WTC11 (cell line): ENCODE data around the gene SDK2. TPM values are rescaled to one million over a fixed set of nuclear protein-coding genes. Genes with fewer than 3 reads are reported as not detected.

Experiments used
- ATAC-seq: fragments of 200-7000 bp; cut with Tn5 transposase; 2 replicates; pipeline ENCODE4 v1.10.0; 2021; ENCODE audit warnings: mild to moderate bottlenecking, moderate library complexity
- CTCF ChIA-PET: fragments of 300-600 bp; sonication (Branson Sonifier 250); formaldehyde crosslinking; loops from one replicate; lab custom pipeline; 2021; ENCODE audit warnings: antibody characterized with exemption; lab: Charles Lee
- POLR2A ChIA-PET: fragments of 350-600 bp; sonication (Branson Sonifier 250); formaldehyde crosslinking; loops from one replicate; lab custom pipeline; 2021; ENCODE audit warnings: antibody characterized with exemption; lab: Charles Lee
- DNase-seq: peaks from one replicate; pipeline ENCODE4 v3.0.0; 2021; ENCODE audit warnings: low spot score
- H3K27ac Mint-ChIP-seq: 2 replicates; pipeline ENCODE4 v1.8.0; 2021; ENCODE audit warnings: mixed read lengths
- H3K27me3 Mint-ChIP-seq: 2 replicates; pipeline ENCODE4 v1.8.0; 2021; ENCODE audit warnings: low read depth, mild to moderate bottlenecking, moderate library complexity, mixed read lengths
- H3K36me3 Mint-ChIP-seq: 2 replicates; pipeline ENCODE4 v1.8.0; 2021; ENCODE audit warnings: mixed read lengths
- H3K4me1 Mint-ChIP-seq: 2 replicates; pipeline ENCODE4 v1.8.0; 2022; ENCODE audit warnings: mixed read lengths
- H3K4me3 Mint-ChIP-seq: 2 replicates; pipeline ENCODE4 v1.8.0; 2021; ENCODE audit warnings: mild to moderate bottlenecking, moderate library complexity, mixed read lengths
- H3K9me3 Mint-ChIP-seq: 2 replicates; pipeline ENCODE4 v1.8.0; 2021; ENCODE audit warnings: mixed read lengths
- FOXJ3 ChIP-seq: sonication (generic); formaldehyde crosslinking; IDR thresholded peaks from 2 replicates; pipeline ENCODE4 v1.9.0; 2021; ENCODE audit warnings: missing genetic modification reagents, mild to moderate bottlenecking, borderline replicate concordance
- FOXK1 ChIP-seq: sonication (generic); formaldehyde crosslinking; IDR thresholded peaks from 2 replicates; pipeline ENCODE4 v1.8.0; 2022; ENCODE audit warnings: mild to moderate bottlenecking, moderate library complexity, missing genetic modification reagents
- GRHL2 ChIP-seq: fragments of 250-450 bp; sonication (Bioruptor Pico); IDR thresholded peaks from 2 replicates; pipeline ENCODE4 v1.8.0; 2022; ENCODE audit warnings: mild to moderate bottlenecking, moderate library complexity; ENCODE audit not compliant: insufficient replicate concordance, severe bottlenecking
- JAZF1 ChIP-seq: fragments of 250-450 bp; sonication (Bioruptor Pico); IDR thresholded peaks from 2 replicates; pipeline ENCODE4 v1.9.0; 2021; ENCODE audit warnings: moderate library complexity, mild to moderate bottlenecking, inconsistent platforms
- MYBL2 ChIP-seq: sonication (generic); formaldehyde crosslinking; IDR thresholded peaks from 2 replicates; pipeline ENCODE4 v1.8.1; 2023; ENCODE audit warnings: mild to moderate bottlenecking, moderate library complexity, missing genetic modification reagents
- NFATC4 ChIP-seq: fragments of 250-450 bp; sonication (Bioruptor Pico); IDR thresholded peaks from 2 replicates; pipeline ENCODE4 v1.9.0; 2021; ENCODE audit warnings: mild to moderate bottlenecking
- NR2C2 ChIP-seq: sonication (generic); formaldehyde crosslinking; IDR thresholded peaks from 2 replicates; pipeline ENCODE4 v1.8.0; 2022; ENCODE audit warnings: mild to moderate bottlenecking, missing genetic modification reagents
- OVOL2 ChIP-seq: fragments of 250-450 bp; sonication (Bioruptor Pico); IDR thresholded peaks from 2 replicates; pipeline ENCODE4 v1.9.0; 2021; ENCODE audit warnings: mild to moderate bottlenecking, borderline replicate concordance
- PRRX2 ChIP-seq: fragments of 250-450 bp; sonication (Bioruptor Pico); IDR thresholded peaks from 2 replicates; pipeline ENCODE4 v1.8.0; 2021; ENCODE audit warnings: mild to moderate bottlenecking
- RORB ChIP-seq: fragments of 250-450 bp; sonication (Bioruptor Pico); IDR thresholded peaks from 2 replicates; pipeline ENCODE4 v1.9.0; 2021; ENCODE audit warnings: mild to moderate bottlenecking
- TP53 ChIP-seq: sonication (generic); formaldehyde crosslinking; IDR thresholded peaks from 2 replicates; pipeline ENCODE4 v1.8.1; 2023; ENCODE audit warnings: mild to moderate bottlenecking, missing genetic modification reagents
- ZBTB21 ChIP-seq: sonication (generic); formaldehyde crosslinking; IDR thresholded peaks from 2 replicates; pipeline ENCODE4 v1.8.1; 2023; ENCODE audit warnings: mild to moderate bottlenecking, missing genetic modification reagents, borderline replicate concordance
- ZNF121 ChIP-seq: sonication (generic); formaldehyde crosslinking; IDR thresholded peaks from 2 replicates; pipeline ENCODE4 v1.8.0; 2023; ENCODE audit warnings: missing genetic modification reagents
- ZNF219 ChIP-seq: sonication (generic); formaldehyde crosslinking; IDR thresholded peaks from 2 replicates; pipeline ENCODE4 v1.8.0; 2023; ENCODE audit warnings: missing genetic modification reagents, mild to moderate bottlenecking, borderline replicate concordance
- ZNF263 ChIP-seq: sonication (generic); formaldehyde crosslinking; IDR thresholded peaks from 2 replicates; pipeline ENCODE4 v1.8.1; 2022; ENCODE audit warnings: low read depth, mild to moderate bottlenecking, moderate library complexity, missing genetic modification reagents
- total RNA-seq: library from RNA; stranded (reverse); gene quantifications from 3 replicates; pipeline ENCODE4 v1.2.3, GENCODE V29; 2021
- TF ChIP-seq, protein P1 (sequence below): sonication (generic); formaldehyde crosslinking; IDR thresholded peaks from 2 replicates; pipeline ENCODE4 v1.8.1; 2023; ENCODE audit warnings: mild to moderate bottlenecking, missing genetic modification reagents, borderline replicate concordance
- TF ChIP-seq, protein P2 (sequence below): sonication (generic); formaldehyde crosslinking; conservative IDR thresholded peaks from 2 replicates; pipeline ENCODE4 v1.8.1; 2022; ENCODE audit warnings: mild to moderate bottlenecking, missing genetic modification reagents
- TF ChIP-seq, protein P3 (sequence below): sonication (generic); formaldehyde crosslinking; IDR thresholded peaks from 2 replicates; pipeline ENCODE4 v1.8.0; 2023; ENCODE audit warnings: mild to moderate bottlenecking, missing genetic modification reagents
- TF ChIP-seq, protein P4 (sequence below): sonication (generic); formaldehyde crosslinking; IDR thresholded peaks from 2 replicates; pipeline ENCODE4 v1.8.0; 2022; ENCODE audit warnings: missing genetic modification reagents
- TF ChIP-seq, protein P5 (sequence below): sonication (generic); formaldehyde crosslinking; IDR thresholded peaks from 2 replicates; pipeline ENCODE4 v1.8.0; 2023; ENCODE audit warnings: missing genetic modification reagents
- TF ChIP-seq, protein P6 (sequence below): sonication (generic); formaldehyde crosslinking; IDR thresholded peaks from 2 replicates; pipeline ENCODE4 v1.8.0; 2022; ENCODE audit warnings: mild to moderate bottlenecking, missing genetic modification reagents
- TF ChIP-seq, protein P7 (sequence below): sonication (generic); formaldehyde crosslinking; IDR thresholded peaks from 2 replicates; pipeline ENCODE4 v1.8.0; 2022; ENCODE audit warnings: mild to moderate bottlenecking, missing genetic modification reagents
- TF ChIP-seq, protein P8 (sequence below): fragments of 250-450 bp; sonication (Bioruptor Pico); IDR thresholded peaks from 2 replicates; pipeline ENCODE4 v1.9.0; 2021; ENCODE audit warnings: moderate library complexity, mild to moderate bottlenecking, inconsistent platforms, borderline replicate concordance

SDK2 gene
- total RNA-seq, 1 experiment from 2014 or later, result 14.8 TPM

DNA sequence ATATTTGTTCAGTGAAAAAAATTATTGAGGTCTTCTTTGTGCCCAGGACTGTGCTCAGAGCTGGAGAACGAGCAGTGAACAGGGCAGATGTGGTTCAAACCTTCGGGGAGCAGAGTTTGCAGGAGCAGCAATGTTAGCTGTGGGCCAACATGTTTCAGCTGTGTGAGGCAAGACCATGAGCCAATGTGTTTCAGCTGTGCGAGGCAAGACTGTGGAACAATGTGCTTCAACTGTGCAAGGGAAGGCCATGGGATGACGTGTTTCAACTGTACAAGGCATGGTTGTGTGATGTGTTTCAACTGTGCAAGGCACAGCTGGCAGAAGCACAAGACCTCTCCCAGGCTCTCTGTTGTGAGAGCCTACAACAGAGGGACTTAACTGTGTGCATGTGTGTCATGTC lies 35.2 kb upstream of the SDK2 start (continued):
- TF ChIP-seq, protein P1, sequence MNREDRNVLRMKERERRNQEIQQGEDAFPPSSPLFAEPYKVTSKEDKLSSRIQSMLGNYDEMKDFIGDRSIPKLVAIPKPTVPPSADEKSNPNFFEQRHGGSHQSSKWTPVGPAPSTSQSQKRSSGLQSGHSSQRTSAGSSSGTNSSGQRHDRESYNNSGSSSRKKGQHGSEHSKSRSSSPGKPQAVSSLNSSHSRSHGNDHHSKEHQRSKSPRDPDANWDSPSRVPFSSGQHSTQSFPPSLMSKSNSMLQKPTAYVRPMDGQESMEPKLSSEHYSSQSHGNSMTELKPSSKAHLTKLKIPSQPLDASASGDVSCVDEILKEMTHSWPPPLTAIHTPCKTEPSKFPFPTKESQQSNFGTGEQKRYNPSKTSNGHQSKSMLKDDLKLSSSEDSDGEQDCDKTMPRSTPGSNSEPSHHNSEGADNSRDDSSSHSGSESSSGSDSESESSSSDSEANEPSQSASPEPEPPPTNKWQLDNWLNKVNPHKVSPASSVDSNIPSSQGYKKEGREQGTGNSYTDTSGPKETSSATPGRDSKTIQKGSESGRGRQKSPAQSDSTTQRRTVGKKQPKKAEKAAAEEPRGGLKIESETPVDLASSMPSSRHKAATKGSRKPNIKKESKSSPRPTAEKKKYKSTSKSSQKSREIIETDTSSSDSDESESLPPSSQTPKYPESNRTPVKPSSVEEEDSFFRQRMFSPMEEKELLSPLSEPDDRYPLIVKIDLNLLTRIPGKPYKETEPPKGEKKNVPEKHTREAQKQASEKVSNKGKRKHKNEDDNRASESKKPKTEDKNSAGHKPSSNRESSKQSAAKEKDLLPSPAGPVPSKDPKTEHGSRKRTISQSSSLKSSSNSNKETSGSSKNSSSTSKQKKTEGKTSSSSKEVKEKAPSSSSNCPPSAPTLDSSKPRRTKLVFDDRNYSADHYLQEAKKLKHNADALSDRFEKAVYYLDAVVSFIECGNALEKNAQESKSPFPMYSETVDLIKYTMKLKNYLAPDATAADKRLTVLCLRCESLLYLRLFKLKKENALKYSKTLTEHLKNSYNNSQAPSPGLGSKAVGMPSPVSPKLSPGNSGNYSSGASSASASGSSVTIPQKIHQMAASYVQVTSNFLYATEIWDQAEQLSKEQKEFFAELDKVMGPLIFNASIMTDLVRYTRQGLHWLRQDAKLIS (CRISPR knock-in tag), result no peak
- TF ChIP-seq TP53 (CRISPR knock-in tag) (no peak), JAZF1 (CRISPR knock-in tag) (no peak), GRHL2 (CRISPR knock-in tag) (no peak), ZNF121 (CRISPR knock-in tag) (no peak), NFATC4 (CRISPR knock-in tag) (no peak)
- TF ChIP-seq, protein P2, sequence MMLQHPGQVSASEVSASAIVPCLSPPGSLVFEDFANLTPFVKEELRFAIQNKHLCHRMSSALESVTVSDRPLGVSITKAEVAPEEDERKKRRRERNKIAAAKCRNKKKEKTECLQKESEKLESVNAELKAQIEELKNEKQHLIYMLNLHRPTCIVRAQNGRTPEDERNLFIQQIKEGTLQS (CRISPR knock-in tag), result no peak
- TF ChIP-seq, all 79 proteins: peak for 0

DNA sequence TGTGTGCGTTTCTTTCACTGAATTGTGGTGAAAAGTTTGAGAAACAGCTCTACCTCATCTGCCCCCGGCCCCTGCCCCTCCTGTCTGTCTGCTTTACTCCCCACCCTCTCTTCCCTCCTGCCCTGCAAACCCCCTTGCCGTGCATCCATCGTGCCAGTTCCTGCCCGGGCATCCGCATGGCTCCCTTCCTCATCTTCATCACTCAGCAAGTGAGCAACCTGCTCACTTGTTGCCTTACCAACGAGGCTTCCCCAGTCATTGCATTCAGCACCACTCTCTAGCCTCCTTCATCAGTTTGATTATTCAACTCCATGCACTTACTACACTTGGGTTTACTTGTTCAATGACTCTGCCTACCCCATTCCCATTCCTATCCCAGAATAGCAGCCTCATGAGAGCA lies 34.8 kb upstream of the SDK2 start:
- ATAC-seq, result no peak
- CTCF ChIA-PET, result no interaction called here

More for the DNA sequence above, 34.8 kb upstream of the SDK2 start:
- H3K4me1 Mint-ChIP-seq, result peaks cover 12% of the 10 kb centered on the region
- no peak overlapping the region for H3K4me3 Mint-ChIP-seq
- peaks cover 16% of the 10 kb centered on the region for H3K36me3 Mint-ChIP-seq
- H3K27ac Mint-ChIP-seq, result no peak overlapping the region
- TF ChIP-seq ZNF263 (no peak), FOXJ3 (no peak), FOXK1 (CRISPR knock-in tag) (no peak), MYBL2 (CRISPR knock-in tag) (no peak), ZNF219 (CRISPR knock-in tag) (no peak), PRRX2 (CRISPR knock-in tag) (no peak), OVOL2 (CRISPR knock-in tag) (no peak), NR2C2 (CRISPR knock-in tag) (no peak), RORB (CRISPR knock-in tag) (no peak), ZBTB21 (CRISPR knock-in tag) (no peak)
- TF ChIP-seq, protein P3, sequence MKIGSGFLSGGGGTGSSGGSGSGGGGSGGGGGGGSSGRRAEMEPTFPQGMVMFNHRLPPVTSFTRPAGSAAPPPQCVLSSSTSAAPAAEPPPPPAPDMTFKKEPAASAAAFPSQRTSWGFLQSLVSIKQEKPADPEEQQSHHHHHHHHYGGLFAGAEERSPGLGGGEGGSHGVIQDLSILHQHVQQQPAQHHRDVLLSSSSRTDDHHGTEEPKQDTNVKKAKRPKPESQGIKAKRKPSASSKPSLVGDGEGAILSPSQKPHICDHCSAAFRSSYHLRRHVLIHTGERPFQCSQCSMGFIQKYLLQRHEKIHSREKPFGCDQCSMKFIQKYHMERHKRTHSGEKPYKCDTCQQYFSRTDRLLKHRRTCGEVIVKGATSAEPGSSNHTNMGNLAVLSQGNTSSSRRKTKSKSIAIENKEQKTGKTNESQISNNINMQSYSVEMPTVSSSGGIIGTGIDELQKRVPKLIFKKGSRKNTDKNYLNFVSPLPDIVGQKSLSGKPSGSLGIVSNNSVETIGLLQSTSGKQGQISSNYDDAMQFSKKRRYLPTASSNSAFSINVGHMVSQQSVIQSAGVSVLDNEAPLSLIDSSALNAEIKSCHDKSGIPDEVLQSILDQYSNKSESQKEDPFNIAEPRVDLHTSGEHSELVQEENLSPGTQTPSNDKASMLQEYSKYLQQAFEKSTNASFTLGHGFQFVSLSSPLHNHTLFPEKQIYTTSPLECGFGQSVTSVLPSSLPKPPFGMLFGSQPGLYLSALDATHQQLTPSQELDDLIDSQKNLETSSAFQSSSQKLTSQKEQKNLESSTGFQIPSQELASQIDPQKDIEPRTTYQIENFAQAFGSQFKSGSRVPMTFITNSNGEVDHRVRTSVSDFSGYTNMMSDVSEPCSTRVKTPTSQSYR (CRISPR knock-in tag), result no peak
- TF ChIP-seq, protein P4, sequence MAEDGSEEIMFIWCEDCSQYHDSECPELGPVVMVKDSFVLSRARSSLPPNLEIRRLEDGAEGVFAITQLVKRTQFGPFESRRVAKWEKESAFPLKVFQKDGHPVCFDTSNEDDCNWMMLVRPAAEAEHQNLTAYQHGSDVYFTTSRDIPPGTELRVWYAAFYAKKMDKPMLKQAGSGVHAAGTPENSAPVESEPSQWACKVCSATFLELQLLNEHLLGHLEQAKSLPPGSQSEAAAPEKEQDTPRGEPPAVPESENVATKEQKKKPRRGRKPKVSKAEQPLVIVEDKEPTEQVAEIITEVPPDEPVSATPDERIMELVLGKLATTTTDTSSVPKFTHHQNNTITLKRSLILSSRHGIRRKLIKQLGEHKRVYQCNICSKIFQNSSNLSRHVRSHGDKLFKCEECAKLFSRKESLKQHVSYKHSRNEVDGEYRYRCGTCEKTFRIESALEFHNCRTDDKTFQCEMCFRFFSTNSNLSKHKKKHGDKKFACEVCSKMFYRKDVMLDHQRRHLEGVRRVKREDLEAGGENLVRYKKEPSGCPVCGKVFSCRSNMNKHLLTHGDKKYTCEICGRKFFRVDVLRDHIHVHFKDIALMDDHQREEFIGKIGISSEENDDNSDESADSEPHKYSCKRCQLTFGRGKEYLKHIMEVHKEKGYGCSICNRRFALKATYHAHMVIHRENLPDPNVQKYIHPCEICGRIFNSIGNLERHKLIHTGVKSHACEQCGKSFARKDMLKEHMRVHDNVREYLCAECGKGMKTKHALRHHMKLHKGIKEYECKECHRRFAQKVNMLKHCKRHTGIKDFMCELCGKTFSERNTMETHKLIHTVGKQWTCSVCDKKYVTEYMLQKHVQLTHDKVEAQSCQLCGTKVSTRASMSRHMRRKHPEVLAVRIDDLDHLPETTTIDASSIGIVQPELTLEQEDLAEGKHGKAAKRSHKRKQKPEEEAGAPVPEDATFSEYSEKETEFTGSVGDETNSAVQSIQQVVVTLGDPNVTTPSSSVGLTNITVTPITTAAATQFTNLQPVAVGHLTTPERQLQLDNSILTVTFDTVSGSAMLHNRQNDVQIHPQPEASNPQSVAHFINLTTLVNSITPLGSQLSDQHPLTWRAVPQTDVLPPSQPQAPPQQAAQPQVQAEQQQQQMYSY (CRISPR knock-in tag), result no peak
- TF ChIP-seq, protein P5, sequence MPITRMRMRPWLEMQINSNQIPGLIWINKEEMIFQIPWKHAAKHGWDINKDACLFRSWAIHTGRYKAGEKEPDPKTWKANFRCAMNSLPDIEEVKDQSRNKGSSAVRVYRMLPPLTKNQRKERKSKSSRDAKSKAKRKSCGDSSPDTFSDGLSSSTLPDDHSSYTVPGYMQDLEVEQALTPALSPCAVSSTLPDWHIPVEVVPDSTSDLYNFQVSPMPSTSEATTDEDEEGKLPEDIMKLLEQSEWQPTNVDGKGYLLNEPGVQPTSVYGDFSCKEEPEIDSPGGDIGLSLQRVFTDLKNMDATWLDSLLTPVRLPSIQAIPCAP (CRISPR knock-in tag), result no peak
- TF ChIP-seq, protein P6, sequence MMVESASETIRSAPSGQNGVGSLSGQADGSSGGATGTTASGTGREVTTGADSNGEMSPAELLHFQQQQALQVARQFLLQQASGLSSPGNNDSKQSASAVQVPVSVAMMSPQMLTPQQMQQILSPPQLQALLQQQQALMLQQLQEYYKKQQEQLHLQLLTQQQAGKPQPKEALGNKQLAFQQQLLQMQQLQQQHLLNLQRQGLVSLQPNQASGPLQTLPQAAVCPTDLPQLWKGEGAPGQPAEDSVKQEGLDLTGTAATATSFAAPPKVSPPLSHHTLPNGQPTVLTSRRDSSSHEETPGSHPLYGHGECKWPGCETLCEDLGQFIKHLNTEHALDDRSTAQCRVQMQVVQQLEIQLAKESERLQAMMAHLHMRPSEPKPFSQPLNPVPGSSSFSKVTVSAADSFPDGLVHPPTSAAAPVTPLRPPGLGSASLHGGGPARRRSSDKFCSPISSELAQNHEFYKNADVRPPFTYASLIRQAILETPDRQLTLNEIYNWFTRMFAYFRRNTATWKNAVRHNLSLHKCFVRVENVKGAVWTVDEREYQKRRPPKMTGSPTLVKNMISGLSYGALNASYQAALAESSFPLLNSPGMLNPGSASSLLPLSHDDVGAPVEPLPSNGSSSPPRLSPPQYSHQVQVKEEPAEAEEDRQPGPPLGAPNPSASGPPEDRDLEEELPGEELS (CRISPR knock-in tag), result no peak
- TF ChIP-seq, protein P7, sequence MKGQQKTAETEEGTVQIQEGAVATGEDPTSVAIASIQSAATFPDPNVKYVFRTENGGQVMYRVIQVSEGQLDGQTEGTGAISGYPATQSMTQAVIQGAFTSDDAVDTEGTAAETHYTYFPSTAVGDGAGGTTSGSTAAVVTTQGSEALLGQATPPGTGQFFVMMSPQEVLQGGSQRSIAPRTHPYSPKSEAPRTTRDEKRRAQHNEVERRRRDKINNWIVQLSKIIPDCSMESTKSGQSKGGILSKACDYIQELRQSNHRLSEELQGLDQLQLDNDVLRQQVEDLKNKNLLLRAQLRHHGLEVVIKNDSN, result no peak
- TF ChIP-seq, protein P8, sequence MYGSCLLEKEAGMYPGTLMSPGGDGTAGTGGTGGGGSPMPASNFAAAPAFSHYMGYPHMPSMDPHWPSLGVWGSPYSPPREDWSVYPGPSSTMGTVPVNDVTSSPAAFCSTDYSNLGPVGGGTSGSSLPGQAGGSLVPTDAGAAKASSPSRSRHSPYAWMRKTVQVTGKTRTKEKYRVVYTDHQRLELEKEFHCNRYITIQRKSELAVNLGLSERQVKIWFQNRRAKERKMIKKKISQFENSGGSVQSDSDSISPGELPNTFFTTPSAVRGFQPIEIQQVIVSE (CRISPR knock-in tag), result no peak
- H3K27me3 Mint-ChIP-seq, result peaks cover 18% of the 10 kb centered on the region
- H3K9me3 Mint-ChIP-seq, result peaks cover 27% of the 10 kb centered on the region
- no peak for DNase-seq
- POLR2A ChIA-PET, result no interaction called here
